Suprapubic skin (tissue), 4 donors: Measurements from ENCODE around the gene TAX1BP1. TPM values are rescaled to one million over a fixed set of nuclear protein-coding genes. Genes with fewer than 3 reads are reported as not detected.

Source experiments
- DNase-seq, 2 donors: peaks; one replicate each; pipeline ENCODE4 v3.0.0-alpha.2; 2019; ENCODE audit warnings: low spot score in 2 of 2
- H3K27ac ChIP-seq: fragments of 200-600 bp; sonication (generic); one replicate; pipeline ENCODE4 v1.5.1; 2019
- H3K27me3 ChIP-seq: fragments of 200-600 bp; sonication (generic); one replicate; pipeline ENCODE4 v1.5.1; 2019
- H3K36me3 ChIP-seq: fragments of 200-600 bp; sonication (generic); one replicate; pipeline ENCODE4 v1.5.1; 2019
- H3K4me1 ChIP-seq: fragments of 200-600 bp; sonication (generic); one replicate; pipeline ENCODE4 v1.5.1; 2019
- H3K4me3 ChIP-seq: fragments of 200-600 bp; sonication (generic); one replicate; pipeline ENCODE4 v1.5.1; 2019; ENCODE audit warnings: mild to moderate bottlenecking
- H3K9me3 ChIP-seq: fragments of 200-600 bp; sonication (generic); one replicate; pipeline ENCODE4 v1.5.1; 2019
- EP300 ChIP-seq: sonication (generic); formaldehyde crosslinking; IDR thresholded peaks from one replicate; pipeline ENCODE4 v1.6.1; 2017; ENCODE audit warnings: antibody characterized with exemption
- POLR2A ChIP-seq, 2 donors: fragments of 450-650 bp; IDR thresholded peaks; one replicate each; pipeline ENCODE4 v1.6.1; 2017; ENCODE audit warnings: antibody characterized with exemption in 2 of 2, mild to moderate bottlenecking in 2 of 2, moderate library complexity in 2 of 2
- POLR2AphosphoS5 ChIP-seq, 3 donors: sonication (generic); formaldehyde crosslinking; IDR thresholded peaks; one replicate each; pipeline ENCODE4 v1.6.1; 2017; ENCODE audit warnings: antibody characterized with exemption in 3 of 3
- WGBS: methylation state at CpG from one replicate; pipeline ENCODE4 v1.1.5; 2018; 5-methylcytosine and 5-hydroxymethylcytosine counted together
- total RNA-seq, 4 donors: library from RNA; depleted of rRNA; stranded (reverse); fragments of >200 nt; gene quantifications; one replicate each; pipeline ENCODE4 v1.1.0, GENCODE V29; 2016
- TF ChIP-seq, protein P1 (sequence below), 2 donors: fragments of 200-600 bp in 1 of 2; fragments of 450-650 bp in 1 of 2; sonication (generic) in 1 of 2; IDR thresholded peaks; one replicate each; pipeline ENCODE4 v1.5.1; 2016 to 2019; ENCODE audit warnings: antibody characterized with exemption in 2 of 2, mild to moderate bottlenecking in 1 of 2, moderate library complexity in 1 of 2

The TAX1BP1 gene
- total RNA-seq, 4 donors from 2014 or later: 67.5 to 98.3 (median 84.5) TPM

DNA sequence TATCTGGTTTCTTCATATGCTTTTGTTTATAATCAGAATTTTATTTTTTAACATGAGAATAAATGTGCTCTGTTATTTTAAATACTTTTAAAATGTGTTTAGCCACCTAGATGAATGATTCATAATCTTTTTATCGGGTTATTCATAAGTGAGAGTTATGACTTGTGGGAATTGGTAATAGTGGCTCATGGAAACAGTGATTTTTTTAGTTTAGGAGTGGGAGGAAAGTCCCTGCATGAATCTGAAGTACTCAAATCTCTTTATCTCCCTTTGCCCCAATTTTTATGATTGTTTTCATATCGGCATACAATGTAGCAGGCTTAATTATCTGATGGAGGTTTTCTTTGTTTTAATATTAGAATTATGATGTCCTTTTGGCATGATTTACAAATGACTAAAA lies 42.9 kb downstream of the TAX1BP1 start:
- DNase-seq: no peak
- WGBS: 34% methylated on average over 2 of the region's 2 CpGs
- TF ChIP-seq, protein P1, sequence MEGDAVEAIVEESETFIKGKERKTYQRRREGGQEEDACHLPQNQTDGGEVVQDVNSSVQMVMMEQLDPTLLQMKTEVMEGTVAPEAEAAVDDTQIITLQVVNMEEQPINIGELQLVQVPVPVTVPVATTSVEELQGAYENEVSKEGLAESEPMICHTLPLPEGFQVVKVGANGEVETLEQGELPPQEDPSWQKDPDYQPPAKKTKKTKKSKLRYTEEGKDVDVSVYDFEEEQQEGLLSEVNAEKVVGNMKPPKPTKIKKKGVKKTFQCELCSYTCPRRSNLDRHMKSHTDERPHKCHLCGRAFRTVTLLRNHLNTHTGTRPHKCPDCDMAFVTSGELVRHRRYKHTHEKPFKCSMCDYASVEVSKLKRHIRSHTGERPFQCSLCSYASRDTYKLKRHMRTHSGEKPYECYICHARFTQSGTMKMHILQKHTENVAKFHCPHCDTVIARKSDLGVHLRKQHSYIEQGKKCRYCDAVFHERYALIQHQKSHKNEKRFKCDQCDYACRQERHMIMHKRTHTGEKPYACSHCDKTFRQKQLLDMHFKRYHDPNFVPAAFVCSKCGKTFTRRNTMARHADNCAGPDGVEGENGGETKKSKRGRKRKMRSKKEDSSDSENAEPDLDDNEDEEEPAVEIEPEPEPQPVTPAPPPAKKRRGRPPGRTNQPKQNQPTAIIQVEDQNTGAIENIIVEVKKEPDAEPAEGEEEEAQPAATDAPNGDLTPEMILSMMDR (IDR thresholded peaks at IDR 0.05): no peak
- TF ChIP-seq POLR2A (IDR thresholded peaks at IDR 0.05) (no peak), POLR2AphosphoS5 (IDR thresholded peaks at IDR 0.05) (no peak), EP300 (no peak)

DNA sequence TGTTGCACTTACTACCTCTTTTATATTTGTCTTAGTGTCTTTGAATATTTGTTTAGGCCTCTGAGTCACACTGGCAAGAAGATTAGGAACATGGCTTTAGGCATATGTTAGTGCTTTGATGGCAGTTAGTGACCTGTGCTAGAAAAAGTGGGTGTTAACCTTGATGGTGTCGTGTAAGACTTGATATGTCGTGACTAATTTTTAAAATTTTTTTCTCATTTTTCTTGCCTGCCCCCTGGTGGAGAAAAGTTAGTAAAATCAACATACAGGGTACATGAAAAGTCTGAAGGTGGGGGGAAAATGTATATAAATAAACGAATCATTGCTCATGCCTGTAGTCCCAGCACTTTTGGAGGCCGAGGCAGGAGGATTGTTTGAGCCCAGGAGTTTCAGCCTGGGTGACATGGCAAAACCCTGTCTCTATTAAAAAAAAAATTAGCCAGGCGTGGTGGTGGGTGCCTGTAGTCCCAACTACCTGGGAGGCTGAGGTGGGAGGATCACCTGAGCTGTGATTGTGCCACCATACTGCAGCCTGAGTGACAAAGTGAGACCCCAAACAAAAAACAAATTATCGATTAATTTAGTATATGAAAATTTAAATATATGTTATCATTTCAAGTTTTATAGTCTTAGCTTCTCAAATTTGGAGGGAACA lies 44.6 kb downstream of the TAX1BP1 start:
- Histone ChIP-seq H3K27me3 (no peaks in the 10 kb centered on the region), H3K4me3 (no peak overlapping the region), H3K36me3 (peaks cover 31% of the 10 kb centered on the region), H3K4me1 (no peaks in the 10 kb centered on the region), H3K9me3 (no peaks in the 10 kb centered on the region), H3K27ac (no peak overlapping the region)
- no peak for DNase-seq
- WGBS: 62% methylated on average over 6 of the region's 6 CpGs
- TF ChIP-seq, protein P1 (IDR thresholded peaks at IDR 0.05): peak; percentile 8 to 25
- TF ChIP-seq POLR2A (IDR thresholded peaks at IDR 0.05) (no peak), POLR2AphosphoS5 (IDR thresholded peaks at IDR 0.05) (no peak), EP300 (no peak)

More for the DNA sequence above, 42.9 kb downstream of the TAX1BP1 start:
- Histone ChIP-seq H3K36me3 (peaks cover 24% of the 10 kb centered on the region), H3K27ac (no peak overlapping the region), H3K4me1 (no peaks in the 10 kb centered on the region), H3K9me3 (no peaks in the 10 kb centered on the region), H3K4me3 (no peak overlapping the region), H3K27me3 (no peaks in the 10 kb centered on the region)

DNA sequence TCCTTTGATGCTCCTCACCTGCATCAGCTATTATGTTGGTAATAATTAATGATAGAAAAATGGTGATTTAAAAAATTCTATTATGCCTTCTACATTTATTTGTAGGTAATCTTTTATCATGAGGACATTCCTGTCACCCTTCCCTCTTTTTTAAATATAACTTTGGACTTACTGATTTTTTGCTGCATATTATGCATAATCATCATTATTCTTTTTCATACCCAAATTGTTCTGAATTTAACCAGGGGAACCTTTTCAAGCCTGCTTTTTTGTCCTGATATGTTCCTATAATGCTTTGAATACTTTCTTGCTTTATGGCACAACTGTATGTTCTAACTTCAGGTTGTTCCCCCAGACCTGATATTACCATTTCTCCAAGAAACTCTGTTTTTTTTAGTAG lies 48.5 kb downstream of the TAX1BP1 start:
- Histone ChIP-seq H3K4me1 (no peaks in the 10 kb centered on the region), H3K9me3 (no peaks in the 10 kb centered on the region), H3K27ac (no peak overlapping the region), H3K36me3 (peaks cover 48% of the 10 kb centered on the region), H3K4me3 (no peak overlapping the region), H3K27me3 (no peaks in the 10 kb centered on the region)
- no peak for DNase-seq
- TF ChIP-seq, protein P1 (IDR thresholded peaks at IDR 0.05): no peak
- no peak for TF ChIP-seq POLR2A (IDR thresholded peaks at IDR 0.05)
- no peak for TF ChIP-seq EP300
- no peak for TF ChIP-seq POLR2AphosphoS5 (IDR thresholded peaks at IDR 0.05)

DNA sequence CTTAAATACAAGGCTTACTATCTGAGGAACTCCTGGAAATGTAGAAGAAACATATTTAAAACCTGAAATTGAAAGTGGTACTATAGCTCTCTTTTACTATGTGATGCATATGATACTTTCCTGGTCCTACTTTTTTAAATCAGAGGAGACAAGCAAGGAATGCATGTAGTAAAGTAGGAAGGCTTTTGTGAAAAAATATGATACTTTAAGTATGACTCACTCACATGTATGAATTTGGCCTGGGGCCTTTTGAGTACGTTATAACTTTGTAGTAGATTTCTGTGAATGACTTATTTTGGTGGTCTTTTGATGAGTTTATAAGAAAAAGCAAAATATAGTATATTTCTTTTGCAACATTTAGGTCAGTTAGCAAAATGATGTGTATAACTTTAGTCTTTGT lies 53.8 kb downstream of the TAX1BP1 start:
- H3K27me3 ChIP-seq: no peaks in the 10 kb centered on the region
- DNase-seq: no peak
- no peaks in the 10 kb centered on the region for H3K4me1 ChIP-seq
- H3K4me3 ChIP-seq: no peak overlapping the region
- 34% methylated on average over 1 of the region's 1 CpG for WGBS
- H3K36me3 ChIP-seq: peaks cover 63% of the 10 kb centered on the region
- H3K27ac ChIP-seq: no peak overlapping the region
- no peak for TF ChIP-seq POLR2AphosphoS5 (IDR thresholded peaks at IDR 0.05)
- TF ChIP-seq EP300: no peak
- TF ChIP-seq, protein P1 (IDR thresholded peaks at IDR 0.05): no peak
- no peak for TF ChIP-seq POLR2A (IDR thresholded peaks at IDR 0.05)
- no peaks in the 10 kb centered on the region for H3K9me3 ChIP-seq

DNA sequence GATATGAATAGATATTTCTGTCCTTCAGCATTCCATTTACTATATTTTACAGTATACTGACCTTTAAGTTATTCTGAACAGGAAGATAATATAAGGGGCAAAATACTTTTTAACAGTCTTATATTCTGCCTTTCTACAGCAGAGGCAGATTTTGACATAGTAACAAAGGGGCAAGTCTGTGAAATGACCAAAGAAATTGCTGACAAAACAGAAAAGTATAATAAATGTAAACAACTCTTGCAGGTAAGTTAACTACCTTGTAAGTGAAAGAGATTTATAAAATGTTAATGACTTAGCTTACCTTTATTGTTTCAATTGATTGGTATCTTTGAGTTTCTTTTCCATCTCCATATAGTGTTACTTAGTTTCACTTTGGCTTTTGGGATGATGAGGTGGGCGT lies 56.0 kb downstream of the TAX1BP1 start:
- H3K4me1 ChIP-seq: no peaks in the 10 kb centered on the region
- no peak overlapping the region for H3K27ac ChIP-seq
- no peak overlapping the region for H3K4me3 ChIP-seq
- H3K9me3 ChIP-seq: no peaks in the 10 kb centered on the region
- peaks cover 72% of the 10 kb centered on the region for H3K36me3 ChIP-seq
- DNase-seq: no peak
- H3K27me3 ChIP-seq: no peaks in the 10 kb centered on the region
- TF ChIP-seq, protein P1 (IDR thresholded peaks at IDR 0.05): no peak
- TF ChIP-seq POLR2AphosphoS5 (IDR thresholded peaks at IDR 0.05): no peak
- TF ChIP-seq POLR2A (IDR thresholded peaks at IDR 0.05): no peak
- TF ChIP-seq EP300: no peak
- WGBS: 93% methylated on average over 1 of the region's 1 CpG
